Glutamatergic neuron (in vitro differentiated cells): ENCODE data around the gene MRPL37. TPM values are rescaled to one million over a fixed set of nuclear protein-coding genes. Genes with fewer than 3 reads are reported as not detected.

Experiments used
- DNase-seq: peaks from one replicate; pipeline ENCODE4 v3.0.0; 2022
- H3K27ac Mint-ChIP-seq: one replicate; pipeline ENCODE4 v1.8.0; 2020; ENCODE audit warnings: mild to moderate bottlenecking, mixed read lengths, inconsistent platforms; ENCODE audit not compliant: unreplicated experiment
- H3K27me3 Mint-ChIP-seq: one replicate; pipeline ENCODE4 v1.8.0; 2020; ENCODE audit warnings: mild to moderate bottlenecking, moderate library complexity, mixed read lengths, inconsistent platforms; ENCODE audit not compliant: unreplicated experiment
- H3K36me3 Mint-ChIP-seq: one replicate; pipeline ENCODE4 v1.8.0; 2020; ENCODE audit warnings: mild to moderate bottlenecking, mixed read lengths, inconsistent platforms; ENCODE audit not compliant: unreplicated experiment
- H3K4me1 Mint-ChIP-seq: one replicate; pipeline ENCODE4 v1.8.0; 2020; ENCODE audit warnings: mild to moderate bottlenecking, low read depth, mixed read lengths, inconsistent platforms; ENCODE audit not compliant: unreplicated experiment
- H3K4me3 Mint-ChIP-seq: one replicate; pipeline ENCODE4 v1.8.0; 2020; ENCODE audit warnings: mild to moderate bottlenecking, mixed read lengths, inconsistent platforms; ENCODE audit not compliant: unreplicated experiment
- H3K9me3 Mint-ChIP-seq: one replicate; pipeline ENCODE4 v1.8.0; 2020; ENCODE audit warnings: mild to moderate bottlenecking, moderate library complexity, mixed read lengths, inconsistent platforms; ENCODE audit not compliant: unreplicated experiment
- total RNA-seq: library from RNA; stranded (reverse); fragmentation: NEBNext Ultra II Directional; extraction: Animal tissue kit (Norgen Biotek cat#: 25700); gene quantifications from one replicate; pipeline ENCODE4 v1.2.1, GENCODE V29; 2021; ENCODE audit not compliant: unreplicated experiment
- TF ChIP-seq, protein P1 (sequence below): fragments of 200-600 bp; sonication (generic); IDR thresholded peaks from one replicate; pipeline ENCODE4 v1.5.0; 2021; ENCODE audit not compliant: partially characterized antibody, unreplicated experiment

Gene MRPL37
- total RNA-seq, 1 donor from 2014 or later, result 50.9 TPM

GRCh38 chr1:54190526-54190925 is 9.4 kb upstream of the MRPL37 start:
- TF ChIP-seq, protein P1, sequence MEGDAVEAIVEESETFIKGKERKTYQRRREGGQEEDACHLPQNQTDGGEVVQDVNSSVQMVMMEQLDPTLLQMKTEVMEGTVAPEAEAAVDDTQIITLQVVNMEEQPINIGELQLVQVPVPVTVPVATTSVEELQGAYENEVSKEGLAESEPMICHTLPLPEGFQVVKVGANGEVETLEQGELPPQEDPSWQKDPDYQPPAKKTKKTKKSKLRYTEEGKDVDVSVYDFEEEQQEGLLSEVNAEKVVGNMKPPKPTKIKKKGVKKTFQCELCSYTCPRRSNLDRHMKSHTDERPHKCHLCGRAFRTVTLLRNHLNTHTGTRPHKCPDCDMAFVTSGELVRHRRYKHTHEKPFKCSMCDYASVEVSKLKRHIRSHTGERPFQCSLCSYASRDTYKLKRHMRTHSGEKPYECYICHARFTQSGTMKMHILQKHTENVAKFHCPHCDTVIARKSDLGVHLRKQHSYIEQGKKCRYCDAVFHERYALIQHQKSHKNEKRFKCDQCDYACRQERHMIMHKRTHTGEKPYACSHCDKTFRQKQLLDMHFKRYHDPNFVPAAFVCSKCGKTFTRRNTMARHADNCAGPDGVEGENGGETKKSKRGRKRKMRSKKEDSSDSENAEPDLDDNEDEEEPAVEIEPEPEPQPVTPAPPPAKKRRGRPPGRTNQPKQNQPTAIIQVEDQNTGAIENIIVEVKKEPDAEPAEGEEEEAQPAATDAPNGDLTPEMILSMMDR, result no peak
- H3K36me3 Mint-ChIP-seq, result peaks cover 5% of the 10 kb centered on the region
- no peaks in the 10 kb centered on the region for H3K9me3 Mint-ChIP-seq
- no peak for DNase-seq
- H3K4me3 Mint-ChIP-seq, result no peak overlapping the region
- H3K27me3 Mint-ChIP-seq, result peaks cover 6% of the 10 kb centered on the region
- no peak overlapping the region for H3K27ac Mint-ChIP-seq
- peaks cover 2% of the 10 kb centered on the region for H3K4me1 Mint-ChIP-seq

DNA sequence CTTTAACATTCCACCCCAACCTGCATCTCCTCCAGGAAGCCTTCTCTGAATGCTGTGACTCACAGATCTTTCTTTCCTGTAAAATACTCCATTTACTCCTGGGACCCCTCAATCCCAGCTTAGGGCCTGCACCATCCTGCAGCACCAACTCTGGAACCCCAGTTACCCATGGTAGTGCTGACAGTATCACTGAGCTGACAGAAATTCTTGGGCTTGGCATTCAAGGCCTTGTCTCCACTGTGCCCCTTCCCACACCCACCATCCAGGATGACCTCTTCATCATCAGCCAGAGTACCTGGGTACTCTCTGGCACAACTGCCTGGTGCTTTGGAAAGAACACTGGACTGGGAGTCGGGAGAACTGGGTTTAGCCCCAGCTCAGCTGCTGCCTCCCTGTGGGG is 8.4 kb upstream of the MRPL37 start:
- Mint-ChIP-seq H3K27ac (no peak overlapping the region), H3K27me3 (peaks cover 4% of the 10 kb centered on the region), H3K4me1 (no peaks in the 10 kb centered on the region), H3K9me3 (no peaks in the 10 kb centered on the region), H3K36me3 (no peaks in the 10 kb centered on the region), H3K4me3 (no peak overlapping the region)
- DNase-seq, result no peak
- TF ChIP-seq, protein P1, result no peak

DNA sequence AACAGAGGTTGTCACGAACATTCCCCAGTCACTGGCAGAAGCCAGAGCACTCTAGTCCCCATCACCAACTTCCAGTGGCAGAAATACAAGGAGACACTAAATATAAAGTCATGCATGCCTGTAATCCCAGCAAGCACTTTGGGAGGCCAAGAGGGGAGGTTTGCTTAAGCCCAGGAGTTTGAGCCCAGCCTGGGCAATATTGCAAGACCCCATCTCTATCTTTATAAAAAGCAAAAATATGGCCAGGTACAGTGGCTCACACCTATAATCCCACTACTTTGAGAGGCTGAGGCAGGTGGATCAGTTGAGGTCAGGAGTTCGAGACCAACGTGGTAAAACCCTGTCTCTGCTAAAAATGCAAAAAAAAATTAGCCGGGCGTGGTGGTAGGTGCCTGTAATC is 6.5 kb upstream of the MRPL37 start:
- no peaks in the 10 kb centered on the region for H3K9me3 Mint-ChIP-seq
- no peak overlapping the region for H3K4me3 Mint-ChIP-seq
- TF ChIP-seq, protein P1, result no peak

DNA sequence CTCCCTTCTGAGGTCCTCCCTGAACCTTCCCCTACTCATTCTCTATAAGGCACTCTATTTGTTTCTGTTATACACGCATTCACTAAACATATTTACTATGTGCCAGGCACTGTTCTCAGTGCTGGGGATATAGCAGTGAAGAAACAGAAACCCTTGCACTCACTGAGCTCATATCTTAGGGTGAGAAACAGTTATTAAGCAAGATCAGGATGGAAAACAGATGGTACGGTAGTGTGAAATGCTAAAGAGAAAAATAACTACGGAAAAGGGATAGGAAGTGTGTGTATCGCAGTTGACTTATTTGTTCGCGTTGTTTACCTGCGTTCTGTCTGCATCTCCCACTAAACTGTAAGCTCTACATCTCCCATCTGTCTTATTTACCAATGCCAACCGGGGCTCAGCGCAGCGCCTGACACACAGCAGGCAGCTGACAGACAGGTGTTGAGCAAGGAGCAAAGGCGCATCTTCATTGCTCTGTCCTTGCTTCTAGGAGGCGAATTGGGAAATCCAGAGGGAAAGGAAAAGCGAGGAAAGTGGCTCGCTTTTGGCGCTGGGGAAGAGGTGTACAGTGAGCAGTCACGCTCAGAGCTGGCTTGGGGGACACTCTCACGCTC is 709 bp upstream of the MRPL37 start:
- Mint-ChIP-seq H3K9me3 (peaks cover 2% of the 10 kb centered on the region), H3K4me3 (peak overlapping the region; percentile 95), H3K36me3 (no peaks in the 10 kb centered on the region), H3K27ac (peak overlapping the region; percentile 72), H3K27me3 (peaks cover 3% of the 10 kb centered on the region), H3K4me1 (peaks cover 10% of the 10 kb centered on the region)
- TF ChIP-seq, protein P1, result no peak
- no peak for DNase-seq

More for the DNA sequence above, 6.5 kb upstream of the MRPL37 start:
- no peaks in the 10 kb centered on the region for H3K4me1 Mint-ChIP-seq
- no peak for DNase-seq
- peaks cover 2% of the 10 kb centered on the region for H3K27me3 Mint-ChIP-seq
- H3K27ac Mint-ChIP-seq, result no peak overlapping the region
- H3K36me3 Mint-ChIP-seq, result no peaks in the 10 kb centered on the region

GRCh38 chr1:54200519-54200997 is 591 bp downstream of the MRPL37 start:
- H3K9me3 Mint-ChIP-seq, result peaks cover 2% of the 10 kb centered on the region
- peak; percentile 32 for DNase-seq
- peak overlapping the region; percentile 70 for H3K27ac Mint-ChIP-seq
- peaks cover 3% of the 10 kb centered on the region for H3K27me3 Mint-ChIP-seq
- TF ChIP-seq, protein P1, result no peak
- peak overlapping the region; percentile 95 for H3K4me3 Mint-ChIP-seq
- peaks cover 10% of the 10 kb centered on the region for H3K4me1 Mint-ChIP-seq
- H3K36me3 Mint-ChIP-seq, result no peaks in the 10 kb centered on the region
